ENCODE results near the gene LRP8.

DNA sequence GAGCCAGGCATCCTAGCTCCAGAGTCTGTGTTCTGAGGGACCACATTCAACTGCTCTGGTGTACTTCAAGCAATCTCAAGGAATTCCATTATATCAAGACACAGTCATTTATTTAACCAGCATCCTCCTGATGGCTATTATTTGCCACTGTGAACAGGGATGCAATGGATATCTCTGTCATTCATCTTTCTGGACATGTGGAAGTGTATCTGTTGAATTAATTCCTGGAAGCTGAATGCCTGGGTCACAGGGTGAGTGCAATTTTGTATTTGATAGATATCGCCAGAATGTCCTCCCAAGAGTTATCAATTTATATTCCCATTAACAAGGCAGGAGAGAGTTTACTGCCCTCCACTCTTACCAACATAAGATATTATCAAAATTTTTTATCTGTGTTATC lies 24.7 kb upstream of the LRP8 start:
- no peak for TF ChIP-seq EZH2 (IDR thresholded peaks at IDR 0.05; ENCODE audit: low read length, unreplicated experiment)
- TF ChIP-seq, protein P1, sequence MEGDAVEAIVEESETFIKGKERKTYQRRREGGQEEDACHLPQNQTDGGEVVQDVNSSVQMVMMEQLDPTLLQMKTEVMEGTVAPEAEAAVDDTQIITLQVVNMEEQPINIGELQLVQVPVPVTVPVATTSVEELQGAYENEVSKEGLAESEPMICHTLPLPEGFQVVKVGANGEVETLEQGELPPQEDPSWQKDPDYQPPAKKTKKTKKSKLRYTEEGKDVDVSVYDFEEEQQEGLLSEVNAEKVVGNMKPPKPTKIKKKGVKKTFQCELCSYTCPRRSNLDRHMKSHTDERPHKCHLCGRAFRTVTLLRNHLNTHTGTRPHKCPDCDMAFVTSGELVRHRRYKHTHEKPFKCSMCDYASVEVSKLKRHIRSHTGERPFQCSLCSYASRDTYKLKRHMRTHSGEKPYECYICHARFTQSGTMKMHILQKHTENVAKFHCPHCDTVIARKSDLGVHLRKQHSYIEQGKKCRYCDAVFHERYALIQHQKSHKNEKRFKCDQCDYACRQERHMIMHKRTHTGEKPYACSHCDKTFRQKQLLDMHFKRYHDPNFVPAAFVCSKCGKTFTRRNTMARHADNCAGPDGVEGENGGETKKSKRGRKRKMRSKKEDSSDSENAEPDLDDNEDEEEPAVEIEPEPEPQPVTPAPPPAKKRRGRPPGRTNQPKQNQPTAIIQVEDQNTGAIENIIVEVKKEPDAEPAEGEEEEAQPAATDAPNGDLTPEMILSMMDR (conservative IDR thresholded peaks at IDR 0.05; ENCODE audit: low read depth, low read length) = no peak
- no peak for TF ChIP-seq EZH2phosphoT487 (IDR thresholded peaks at IDR 0.05; ENCODE audit: borderline replicate concordance, low read length)

Measured in PC-3 (cell line).